K562 (cell line): Measurements from ENCODE around the gene ANTXRL. TPM values are rescaled to one million over a fixed set of nuclear protein-coding genes. Genes with fewer than 3 reads are reported as not detected.
"Not testable (repeated sequence)": the region's sequence is repeated elsewhere in the genome, so short reads cannot be mapped to it uniquely, and the experiment has no call there.

Experiments used
- ATAC-seq: fragments of 200-7000 bp; cut with Tn5 transposase; 3 replicates; pipeline ENCODE4 v1.9.1; 2020; ENCODE audit warnings: moderate library complexity
- BruUV-seq: library from RNA; stranded (reverse); fragments of 400-500 nt; replicated peaks from 2 replicates; lab custom pipeline; 2021; lab: Mats Ljungman, UMichigan
- CTCF ChIA-PET: fragments of 300-600 bp; formaldehyde crosslinking; extraction: SDS; loops from one replicate; lab custom pipeline; 2021; ENCODE audit warnings: low intra/inter-chr PET ratio; lab: Yijun Ruan, JAX
- POLR2A ChIA-PET: fragments of 300-600, 350-650 bp; sonication (Branson Sonifier 250); formaldehyde crosslinking; extraction: SDS; loops from one replicate; lab custom pipeline; 2021; ENCODE audit warnings: antibody characterized with exemption, inconsistent platforms; lab: Yijun Ruan, JAX
- DNase-seq, 4 experiments: peaks; one replicate each; pipeline versions ENCODE4 v3.0.0 to v3.0.0-alpha.2; 2011 to 2018; ENCODE audit warnings: low spot score in 3 of 4, mixed read lengths in 3 of 4; ENCODE audit errors: extremely low read depth in 1 of 4
- FAIRE-seq: peaks from 2 replicates; lab custom pipeline; 2011; peaks lifted over from hg19 to GRCh38; lab: Jason Lieb, UNC
- H2AFZ ChIP-seq: 2 replicates; pipeline ENCODE4 v1.6.0; 2011; ENCODE audit warnings: low read depth, low read length, control low read depth, inconsistent platforms
- H3K27ac ChIP-seq: fragments of 200-600 bp; 3 replicates; pipeline ENCODE4 v1.8.0; 2011; ENCODE audit warnings: low read depth, mild to moderate bottlenecking, control low read depth, inconsistent platforms, low read length, moderate library complexity, mixed read lengths; ENCODE audit errors: extremely low read depth
- H3K27me3 ChIP-seq, 2 experiments: fragments of 300-600 bp in 1 of 2; 2 replicates in 1 of 2; 3 replicates in 1 of 2; pipeline versions ENCODE4 v1.6.0 to v1.8.0; 2011; ENCODE audit warnings: inconsistent platforms in 2 of 2, low read length in 2 of 2, mild to moderate bottlenecking in 1 of 2, mixed read lengths in 1 of 2, moderate library complexity in 1 of 2; ENCODE audit not compliant: control insufficient read depth in 2 of 2, insufficient read depth in 2 of 2
- H3K36me3 ChIP-seq: fragments of 300-600 bp; 3 replicates; pipeline ENCODE4 v1.8.0; 2011; ENCODE audit warnings: mild to moderate bottlenecking, low read length, inconsistent platforms; ENCODE audit not compliant: control insufficient read depth, insufficient read depth
- H3K4me1 ChIP-seq, 2 experiments: fragments of 200-600 bp in 1 of 2; replicated peaks in 1 of 2; 2 replicates in 1 of 2; 3 replicates in 1 of 2; pipeline versions ENCODE4 v1.5.1 to v1.8.0; 2011; ENCODE audit warnings: inconsistent platforms in 2 of 2, low read length in 2 of 2, mild to moderate bottlenecking in 1 of 2, mixed read lengths in 1 of 2, moderate library complexity in 1 of 2; ENCODE audit not compliant: control insufficient read depth in 2 of 2, insufficient read depth in 2 of 2
- H3K4me2 ChIP-seq: 2 replicates; pipeline ENCODE4 v1.6.1; 2011; ENCODE audit warnings: low read length, control low read depth, inconsistent platforms, mixed read lengths; ENCODE audit not compliant: insufficient read depth
- H3K4me3 ChIP-seq: fragments of 200-600 bp; sonication (generic), shearing (Covaris generic); 2 replicates; pipeline ENCODE4 v1.5.1; 2016; ENCODE audit warnings: control low read depth, inconsistent platforms
- H3K79me2 ChIP-seq: fragments of 200-600 bp; 3 replicates; pipeline ENCODE4 v1.8.0; 2011; ENCODE audit warnings: low read length, inconsistent platforms; ENCODE audit not compliant: control insufficient read depth, insufficient read depth
- H3K9ac ChIP-seq, 2 experiments: 2 replicates each; pipeline versions ENCODE4 v1.6.0 to v1.6.1; 2011; ENCODE audit warnings: low read depth in 2 of 2, low read length in 2 of 2, control low read depth in 1 of 2, inconsistent platforms in 1 of 2, mild to moderate bottlenecking in 1 of 2, mixed read lengths in 1 of 2; ENCODE audit not compliant: insufficient read depth in 1 of 2
- H3K9me1 ChIP-seq: one replicate; pipeline ENCODE4 v1.6.0; 2011; ENCODE audit warnings: inconsistent platforms, mild to moderate bottlenecking, low read length, moderate library complexity; ENCODE audit not compliant: control insufficient read depth, insufficient read depth
- H3K9me3 ChIP-seq: replicated peaks from 2 replicates; pipeline ENCODE4 v1.5.1; 2011; ENCODE audit warnings: low read depth, low read length, inconsistent platforms; ENCODE audit not compliant: control insufficient read depth, insufficient read depth
- H4K20me1 ChIP-seq: replicated peaks from 2 replicates; pipeline ENCODE4 v1.6.1; 2011; ENCODE audit warnings: low read length, inconsistent platforms, mixed read lengths; ENCODE audit not compliant: control insufficient read depth, insufficient read depth
- NFIC ChIP-seq: fragments of 450-650 bp; IDR thresholded peaks from 2 replicates; pipeline ENCODE4 v1.6.1; 2017; ENCODE audit warnings: mild to moderate bottlenecking, inconsistent platforms
- WGBS: fragments of 100-300 bp; shearing (Covaris generic); methylation state at CpG from one replicate; pipeline ENCODE4 v1.1.6; 2016; ENCODE audit warnings: low coverage, mixed read lengths; ENCODE audit not compliant: insufficient coverage; ENCODE audit errors: missing lambda C conversion rate; 5-methylcytosine and 5-hydroxymethylcytosine counted together
- in situ Hi-C: fragments of 300-500 bp; cut with MboI; formaldehyde crosslinking; loops from 4 replicates; pipeline ENCODE4 v1.15.0; 2018; ENCODE audit warnings: inconsistent platforms, mixed read lengths
- intact Hi-C: fragments of 100-400 bp; cut with micrococcal nuclease; formaldehyde crosslinking; loops from 2 replicates; pipeline ENCODE4 v1.14.2; 2022
- polyA plus RNA-seq, 8 experiments: library from polyadenylated mRNA; depleted of rRNA in 4 of 8; stranded (reverse) in 5 of 8; unstranded in 3 of 8; fragments of >200 nt; fragmentation: Nextera tagmentation in 2 of 8; fragmentation: Illumina TruSeq in 1 of 8; extraction: Ambion mirVana in 2 of 8; extraction: Trizol in 1 of 8; gene quantifications; 2 replicates each; pipeline versions ENCODE4 v1.2.1 to v1.2.3, GENCODE V29; 2011 to 2014; ENCODE audit warnings: inconsistent platforms in 1 of 8, missing spikeins in 1 of 8
- total RNA-seq, 7 experiments: library from RNA; depleted of rRNA in 6 of 7; stranded (reverse); fragments of >200 nt in 6 of 7; fragmentation: Illumina TruSeq in 2 of 7; extraction: Trizol in 2 of 7; gene quantifications; 2 replicates each; pipeline versions ENCODE4 v1.2.1 to v1.2.3, GENCODE V29; 2011 to 2021; ENCODE audit warnings: low replicate concordance in 1 of 7

Gene ANTXRL
- total and polyA plus RNA-seq, 9 of the 15 experiments (the other 6 are each of a cell fraction or from before 2014, with no cell fraction given) = not detected

DNA sequence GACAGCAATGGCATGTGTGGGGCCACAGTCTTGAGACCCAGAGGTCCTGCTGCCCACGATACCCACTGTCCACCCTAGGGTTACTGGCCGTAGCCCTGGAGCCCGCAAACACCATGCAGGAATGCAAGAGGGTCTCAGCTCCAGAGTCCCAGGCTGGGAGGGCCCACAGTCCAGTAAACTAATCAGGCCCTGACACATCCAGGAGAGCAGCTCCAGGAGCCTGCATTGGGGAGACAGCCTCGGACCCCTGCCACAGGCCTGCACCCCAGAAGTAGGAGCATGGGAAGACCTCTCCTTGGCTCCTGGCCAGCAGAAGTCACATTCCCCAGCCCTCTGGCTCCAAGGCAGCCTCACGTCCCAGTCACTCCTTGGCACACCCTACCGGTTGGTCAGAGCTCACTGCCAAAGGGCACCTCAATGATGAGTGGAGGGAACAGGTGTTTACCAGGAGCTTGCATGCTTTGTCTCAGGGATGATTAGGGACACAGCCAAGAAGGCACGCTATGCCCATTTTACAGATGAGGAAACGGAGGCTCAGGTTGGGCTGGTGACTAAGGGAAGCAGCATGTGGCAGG lies 81.0 kb downstream of the ANTXRL start:
- H3K9me1 ChIP-seq, H3K9me3 ChIP-seq, in situ Hi-C loops, H3K4me1 ChIP-seq, H3K27me3 ChIP-seq, POLR2A ChIA-PET, CTCF ChIA-PET, H2AFZ ChIP-seq, BruUV-seq, FAIRE-seq, H3K27ac ChIP-seq, H3K36me3 ChIP-seq, H3K9ac ChIP-seq, H3K4me2 ChIP-seq, ATAC-seq, H3K79me2 ChIP-seq, H3K4me3 ChIP-seq, H4K20me1 ChIP-seq, intact Hi-C loops: not testable (repeated sequence)
- peak in 1 of 4 experiments; percentile 1 for DNase-seq
- WGBS = 0% methylated on average over 6 of the region's 8 CpGs
- peak; percentile 46; the same call in 1 of the 2 replicates for TF ChIP-seq NFIC

DNA sequence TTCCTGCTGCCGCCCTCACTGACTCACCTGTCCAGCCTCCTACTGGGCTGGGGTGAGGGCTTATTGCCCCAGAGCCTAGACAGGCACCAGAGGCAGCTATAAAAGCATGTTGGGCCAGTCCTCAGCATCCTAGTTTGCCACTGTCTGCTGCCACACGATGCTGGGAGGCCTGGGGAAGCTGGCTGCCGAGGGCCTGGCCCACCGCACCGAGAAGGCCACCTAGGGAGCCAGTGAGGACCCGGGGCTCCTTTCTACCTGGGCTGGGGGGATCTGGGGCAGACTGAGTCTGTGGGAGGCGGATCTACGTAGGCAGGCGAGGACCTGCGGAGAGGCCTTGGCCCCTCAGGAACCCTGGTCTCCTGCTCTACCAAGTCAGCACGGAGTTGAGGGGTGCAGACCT lies 82.2 kb downstream of the ANTXRL start:
- POLR2A ChIA-PET, H3K4me2 ChIP-seq, H3K9me3 ChIP-seq, H3K4me3 ChIP-seq, H3K27ac ChIP-seq, CTCF ChIA-PET, FAIRE-seq, H3K79me2 ChIP-seq, H3K9ac ChIP-seq, in situ Hi-C loops, H3K4me1 ChIP-seq, H3K27me3 ChIP-seq, BruUV-seq, H3K9me1 ChIP-seq, intact Hi-C loops, H2AFZ ChIP-seq, ATAC-seq, H4K20me1 ChIP-seq, H3K36me3 ChIP-seq: not testable (repeated sequence)
- peak in 1 of 4 experiments; percentile 1 for DNase-seq
- 7% methylated on average over 9 of the region's 11 CpGs for WGBS
